Effector CD4-positive, alpha-beta T cell (primary cell): ENCODE data around the gene HSD17B2.
"Not testable (repeated sequence)": the region's sequence is repeated elsewhere in the genome, so short reads cannot be mapped to it uniquely, and the experiment has no call there.

Experiments used
- DNase-seq: peaks from one replicate; pipeline ENCODE4 v3.0.0-alpha.2; 2020

The HSD17B2 gene

GRCh38 chr16:82136956-82137821, 102.1 kb downstream of the HSD17B2 start:
- no peak for DNase-seq

- DNase-seq: no peak
Observed at GRCh38 chr16:82137822-82138167, 102.7 kb downstream of the HSD17B2 start.

- DNase-seq: no peak
Observed at GRCh38 chr16:82138478-82139285, 103.6 kb downstream of the HSD17B2 start.

GRCh38 chr16:82139286-82139571, 104.2 kb downstream of the HSD17B2 start:
- DNase-seq: not testable (repeated sequence)

GRCh38 chr16:82146556-82146955, 111.5 kb downstream of the HSD17B2 start:
- no peak for DNase-seq

GRCh38 chr16:82146957-82147356, 111.9 kb downstream of the HSD17B2 start:
- no peak for DNase-seq

GRCh38 chr16:82147546-82147945, 112.5 kb downstream of the HSD17B2 start:
- DNase-seq: no peak
